Naive thymus-derived CD8-positive, alpha-beta T cell (primary cell): Measurements from ENCODE around the gene CACNA1A. TPM values are rescaled to one million over a fixed set of nuclear protein-coding genes. Genes with fewer than 3 reads are reported as not detected.
"Not testable (repeated sequence)": the region's sequence is repeated elsewhere in the genome, so short reads cannot be mapped to it uniquely, and the experiment has no call there.

Source experiments
- ATAC-seq, 2 donors: fragments of 150-1000 bp; cut with Tn5 transposase in 1 of 2; sonication (Bioruptor Pico), chemical (Tn5 transposase) in 1 of 2; 1 replicate in 1 of 2; 2 replicates in 1 of 2; pipeline ENCODE4 v1.10.0; 2021; ENCODE audit warnings: mild to moderate bottlenecking in 2 of 2, moderate library complexity in 2 of 2
- POLR2A ChIA-PET: fragments of 350-600 bp; sonication (Branson Sonifier 250); formaldehyde crosslinking; loops from one replicate; lab custom pipeline; 2021; ENCODE audit warnings: antibody characterized with exemption; lab: Charles Lee
- DNase-seq, 10 donors: peaks; one replicate each; pipeline versions ENCODE4 v3.0.0 to v3.0.0-alpha.2; 2020 to 2022
- H3K27ac Mint-ChIP-seq, 10 donors: one replicate each; pipeline ENCODE4 v1.8.0; 2020 to 2022; ENCODE audit warnings: mild to moderate bottlenecking in 10 of 10, mixed read lengths in 10 of 10, moderate library complexity in 4 of 10, inconsistent platforms in 1 of 10
- H3K27me3 Mint-ChIP-seq, 5 donors: one replicate each; pipeline ENCODE4 v1.8.0; 2021 to 2022; ENCODE audit warnings: mixed read lengths in 5 of 5
- H3K36me3 Mint-ChIP-seq, 3 donors: one replicate each; pipeline ENCODE4 v1.8.0; 2020 to 2022; ENCODE audit warnings: mixed read lengths in 3 of 3, mild to moderate bottlenecking in 2 of 3, inconsistent platforms in 1 of 3
- H3K4me1 Mint-ChIP-seq, 4 donors: one replicate each; pipeline ENCODE4 v1.8.0; 2021 to 2022; ENCODE audit warnings: mixed read lengths in 4 of 4
- H3K4me3 Mint-ChIP-seq, 10 donors: one replicate each; pipeline ENCODE4 v1.8.0; 2020 to 2022; ENCODE audit warnings: mild to moderate bottlenecking in 10 of 10, mixed read lengths in 10 of 10, moderate library complexity in 6 of 10, inconsistent platforms in 1 of 10
- H3K9me3 Mint-ChIP-seq, 9 donors: one replicate each; pipeline ENCODE4 v1.8.0; 2020 to 2022; ENCODE audit warnings: mixed read lengths in 9 of 9, mild to moderate bottlenecking in 3 of 9, inconsistent platforms in 1 of 9, moderate library complexity in 1 of 9
- polyA plus RNA-seq, 3 donors: library from polyadenylated mRNA; unstranded; fragments of 300-500 nt; fragmentation: Illumina TruSeq; gene quantifications; one replicate each; pipeline ENCODE4 v1.2.3, GENCODE V29; 2021
- total RNA-seq, 8 experiments: library from RNA in 2 of 8; stranded (reverse) in 2 of 8; gene quantifications; one replicate each; pipeline ENCODE4 v1.2.3 and lab custom pipeline; 2021 to 2026

The CACNA1A gene
- total and polyA plus RNA-seq, 5 experiments from 2014 or later = 0.09 to 0.60 (median 0.36) TPM

DNA sequence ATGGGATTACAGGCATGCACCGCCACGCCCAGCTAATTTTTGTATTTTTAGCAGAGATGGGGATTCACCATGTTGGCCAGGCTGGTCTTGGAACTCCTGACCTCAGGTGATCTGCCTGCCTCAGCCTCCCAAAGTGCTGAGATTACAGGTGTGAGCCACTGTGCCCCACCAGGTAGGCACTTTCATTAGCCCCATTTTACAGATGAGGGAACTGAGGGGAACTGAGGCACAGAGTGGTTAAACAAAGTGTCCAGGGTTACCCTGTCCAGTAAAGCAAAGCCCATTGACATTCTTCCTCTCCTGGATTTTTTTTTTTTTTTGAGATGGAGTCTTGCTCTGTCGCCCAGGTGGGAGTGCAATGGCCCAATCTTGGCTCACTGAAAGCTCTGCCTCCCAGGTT lies 340.1 kb downstream of the CACNA1A start:
- not testable (repeated sequence) for H3K36me3 Mint-ChIP-seq, H3K9me3 Mint-ChIP-seq, H3K27me3 Mint-ChIP-seq, ATAC-seq, DNase-seq
- POLR2A ChIA-PET = interaction anchor here (0.6 to 24.2 kb wide), 6 partner anchors 13 to 427 kb away, joined by 3 to 918 read pairs (median 6); partner anchors contain the start of genes IER2 and STX10
- Mint-ChIP-seq H3K4me1 (peaks cover 27 to 95% (median 82%) of the 10 kb centered on the region in 4 donors), H3K4me3 (peak overlapping the region in 2 of 10 donors; percentile 63 to 78), H3K27ac (peak overlapping the region; percentile 76 to 99 (median 98))

DNA sequence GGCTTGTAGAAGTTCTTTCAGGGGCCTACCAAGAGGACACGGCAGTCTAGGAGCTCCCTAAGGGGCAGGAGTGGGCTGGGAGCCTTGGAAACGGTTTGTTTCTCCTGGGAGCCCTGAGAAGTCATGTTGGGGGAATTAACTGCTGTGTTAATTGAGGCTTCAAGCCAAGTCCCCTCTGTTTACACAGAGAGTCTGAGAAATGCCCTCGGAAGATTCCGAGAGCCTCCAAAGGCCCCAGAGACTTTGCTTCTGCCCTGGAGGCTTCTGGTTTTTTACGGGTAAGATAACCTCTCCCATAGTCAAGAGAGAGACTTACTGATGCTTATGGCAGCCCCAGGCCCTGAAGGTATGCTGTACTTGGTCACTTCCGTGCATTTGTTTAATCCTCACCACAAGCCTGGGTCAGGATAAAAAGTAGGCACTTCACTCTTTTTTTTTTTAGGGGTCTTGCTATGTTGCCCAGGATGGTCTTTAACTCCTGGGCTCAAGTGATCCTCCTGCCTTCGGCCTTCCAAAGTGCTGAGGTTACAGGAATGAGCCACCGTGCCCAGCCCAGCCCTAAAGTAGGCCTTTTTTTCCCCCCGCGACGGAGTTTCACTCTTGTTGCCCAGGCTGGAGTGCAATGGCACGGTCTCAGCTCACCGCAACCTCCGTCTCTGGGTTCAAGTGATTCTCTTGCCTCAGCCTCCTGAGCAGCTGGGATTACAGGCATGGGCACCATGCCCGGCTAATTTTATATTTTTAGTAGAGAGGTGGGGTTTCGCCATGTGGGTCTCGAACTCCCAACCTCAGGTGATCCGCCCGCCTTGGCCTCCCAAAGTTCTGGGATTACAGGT lies 340.9 kb downstream of the CACNA1A start:
- POLR2A ChIA-PET = interaction anchor here (0.6 to 24.2 kb wide), 6 partner anchors 12 to 426 kb away, joined by 3 to 918 read pairs (median 4); partner anchors contain the start of genes IER2, NACC1 and STX10
- H3K4me1 Mint-ChIP-seq = peaks cover 24 to 94% (median 78%) of the 10 kb centered on the region in 4 donors
- H3K27ac Mint-ChIP-seq = peak overlapping the region; percentile 76 to 99 (median 98)
- peak overlapping the region in 9 of 10 donors; percentile 11 to 91 (median 86) for H3K4me3 Mint-ChIP-seq
- H3K27me3 Mint-ChIP-seq = no peaks in the 10 kb centered on the region
- DNase-seq (no peak), ATAC-seq (no peak)
- no peaks in the 10 kb centered on the region for H3K9me3 Mint-ChIP-seq
- no peaks in the 10 kb centered on the region for H3K36me3 Mint-ChIP-seq

DNA sequence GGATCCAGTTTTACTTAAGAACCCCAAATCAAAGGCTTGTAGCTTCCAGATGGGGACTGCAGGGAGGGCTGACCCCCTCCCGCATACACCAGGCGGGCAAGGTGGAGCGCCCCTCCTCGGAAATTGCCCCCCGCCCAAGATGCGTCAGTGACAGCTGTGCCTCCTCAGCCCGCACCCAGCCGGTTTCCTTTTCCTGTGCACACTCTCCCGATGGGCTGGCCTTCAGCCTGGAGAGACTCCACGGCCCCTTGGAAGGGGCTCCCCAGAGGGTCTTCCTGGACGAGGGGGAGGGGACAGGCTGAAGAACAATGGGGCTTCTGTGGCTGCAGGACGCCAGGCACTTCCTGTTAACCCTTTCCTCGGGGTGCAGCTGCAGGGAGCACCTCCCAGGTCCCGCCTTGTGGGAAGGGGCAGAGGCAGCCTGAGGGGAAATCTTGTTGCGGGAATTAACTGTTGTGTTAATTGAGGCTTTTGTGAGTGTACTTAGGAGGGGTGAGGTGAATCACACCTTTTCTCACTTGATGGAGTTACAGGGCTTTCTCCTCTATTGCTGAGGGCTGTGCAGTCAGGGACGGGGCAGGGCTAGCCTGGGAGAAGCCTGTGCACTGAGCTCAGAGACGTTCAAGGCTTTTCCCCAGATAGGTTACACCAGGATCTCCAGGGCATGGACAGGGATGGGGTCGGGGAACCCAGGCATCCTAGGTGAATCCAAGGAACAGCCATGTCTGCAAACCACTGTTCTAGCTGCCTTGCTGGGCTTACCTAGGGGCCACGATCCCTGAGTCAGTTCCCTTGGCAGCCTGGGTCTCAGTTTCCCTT lies 341.7 kb downstream of the CACNA1A start:
- Mint-ChIP-seq H3K27me3 (no peaks in the 10 kb centered on the region), H3K9me3 (no peaks in the 10 kb centered on the region), H3K4me1 (peaks cover 18 to 93% (median 78%) of the 10 kb centered on the region in 4 donors), H3K4me3 (peak overlapping the region; percentile 51 to 93 (median 87)), H3K36me3 (no peaks in the 10 kb centered on the region), H3K27ac (peak overlapping the region; percentile 76 to 99 (median 98))
- ATAC-seq = no peak
- DNase-seq = peak in 6 of 10 donors; percentile 34 to 51 (median 38)
- POLR2A ChIA-PET = interaction anchor here (0.6 to 24.2 kb wide), 7 partner anchors 8 to 72 kb away, joined by 3 to 918 read pairs (median 6); partner anchors contain the start of genes IER2, NACC1 and STX10

DNA sequence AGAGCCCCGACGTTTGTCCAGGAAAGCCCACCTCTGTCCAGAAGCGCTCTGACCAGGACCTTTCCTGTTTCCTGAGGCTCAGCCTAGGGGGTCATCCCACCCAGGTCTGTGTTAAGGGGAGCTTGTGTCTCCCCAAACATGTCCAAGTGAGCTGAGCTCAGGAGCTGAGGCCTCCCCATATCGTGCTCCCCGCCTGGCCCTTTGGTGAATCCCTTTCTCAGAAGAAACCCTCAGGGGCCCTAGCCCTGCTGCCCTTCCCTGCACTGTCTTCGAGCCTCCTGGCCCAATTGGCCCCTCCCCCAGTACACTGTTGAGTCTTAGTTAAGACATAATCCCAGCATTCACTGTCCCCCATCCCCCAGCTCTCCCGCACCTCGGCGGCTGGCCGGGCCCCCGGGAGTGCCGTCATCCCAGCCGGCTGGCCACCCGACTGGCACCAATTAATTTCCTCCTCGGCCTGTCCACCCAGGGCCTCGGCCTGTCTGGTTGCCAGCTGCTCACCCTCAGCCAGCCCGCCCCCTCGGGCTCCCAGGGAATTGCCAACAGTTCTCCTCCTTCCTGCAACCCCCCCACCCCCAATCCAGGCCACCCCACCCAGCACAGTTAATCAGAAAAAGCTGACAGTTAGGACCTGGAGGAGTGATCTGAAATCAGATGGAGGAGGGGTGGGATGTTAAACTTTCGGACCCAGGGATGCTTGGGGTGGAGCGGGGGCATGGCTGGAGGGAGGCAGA lies 342.5 kb downstream of the CACNA1A start:
- DNase-seq (peak in 4 of 10 donors; percentile 33 to 46 (median 40)), ATAC-seq (peak; percentile 6 to 11)
- POLR2A ChIA-PET = interaction anchor here (0.5 to 24.2 kb wide), 9 partner anchors 9 to 1058 kb away, joined by 3 to 918 read pairs (median 5); partner anchors contain the start of genes IER2 and STX10

DNA sequence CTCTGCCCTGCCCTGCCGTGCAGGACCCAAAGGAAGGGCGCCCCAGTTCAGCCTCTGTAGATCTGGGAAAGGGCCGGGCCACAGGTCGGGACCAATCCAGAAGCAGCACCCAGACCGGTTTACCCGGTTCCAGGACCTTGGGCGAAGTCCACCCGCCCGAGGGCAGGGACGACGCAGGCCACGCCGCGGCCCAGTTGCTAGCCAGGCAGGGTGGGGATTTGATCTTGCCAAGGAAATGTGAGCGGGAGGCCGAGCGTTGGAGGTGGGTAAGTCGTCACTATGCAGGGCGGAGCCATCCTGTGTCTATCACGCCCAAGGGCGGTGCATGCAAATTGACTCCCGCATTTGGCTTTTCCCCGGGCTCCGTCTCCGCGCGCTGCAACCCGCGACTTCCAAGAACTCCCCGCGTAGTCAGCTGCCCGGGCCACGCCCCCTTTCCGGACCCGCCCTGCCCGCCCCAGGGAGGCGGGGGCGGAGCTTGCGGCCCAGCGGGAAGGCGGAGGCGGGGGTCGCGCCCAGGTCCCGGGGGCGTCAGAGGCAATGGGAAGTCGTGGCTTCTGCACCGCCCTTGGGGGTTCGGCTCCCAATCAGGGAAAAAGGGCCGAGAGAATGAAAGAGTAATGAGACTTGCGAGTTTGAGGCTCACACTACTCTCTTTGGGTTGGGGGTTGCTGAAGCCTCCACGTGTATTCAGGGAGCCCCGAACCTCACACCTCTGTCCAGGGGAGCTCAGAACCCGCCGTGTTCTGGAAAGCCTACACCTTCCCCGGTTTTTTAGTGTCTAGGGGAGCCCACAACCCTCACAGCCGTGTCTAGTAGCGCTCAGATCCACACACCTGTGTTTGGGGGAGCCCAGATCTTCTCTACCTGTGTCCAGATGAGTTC lies 343.3 kb downstream of the CACNA1A start:
- Mint-ChIP-seq H3K27ac (peak overlapping the region; percentile 76 to 99 (median 98)), H3K27me3 (no peaks in the 10 kb centered on the region)

More for the DNA sequence above, 342.5 kb downstream of the CACNA1A start:
- H3K4me3 Mint-ChIP-seq = peak overlapping the region; percentile 78 to 93 (median 88)
- H3K4me1 Mint-ChIP-seq = peaks cover 16 to 91% (median 73%) of the 10 kb centered on the region in 4 donors
- H3K9me3 Mint-ChIP-seq = no peaks in the 10 kb centered on the region
- no peaks in the 10 kb centered on the region for H3K27me3 Mint-ChIP-seq
- H3K36me3 Mint-ChIP-seq = no peaks in the 10 kb centered on the region
- H3K27ac Mint-ChIP-seq = peak overlapping the region; percentile 76 to 99 (median 98)

DNA sequence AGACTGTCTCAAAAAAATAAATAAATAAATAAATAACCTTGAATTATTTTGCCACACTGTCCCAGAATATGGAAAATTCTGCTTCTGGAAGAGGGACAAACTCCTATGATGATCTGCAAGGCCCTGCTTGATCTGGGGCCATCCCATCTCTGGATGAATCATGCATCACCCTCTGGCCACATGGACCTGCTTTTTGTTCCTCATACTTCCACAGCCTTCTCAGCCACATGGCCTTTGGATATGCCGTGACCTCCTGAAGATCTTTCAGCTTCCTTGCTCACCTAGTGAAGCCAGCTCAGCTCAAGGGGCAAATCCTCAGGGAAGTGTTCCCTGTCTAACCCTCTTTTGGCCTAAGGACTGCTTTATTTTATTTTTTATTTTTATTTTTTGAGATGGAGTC lies 345.7 kb downstream of the CACNA1A start:
- Mint-ChIP-seq H3K36me3 (no peaks in the 10 kb centered on the region), H3K4me1 (peaks cover 32 to 91% (median 75%) of the 10 kb centered on the region in 4 donors), H3K9me3 (no peaks in the 10 kb centered on the region), H3K27me3 (no peaks in the 10 kb centered on the region), H3K4me3 (peak overlapping the region in 7 of 10 donors; percentile 10 to 76 (median 54)), H3K27ac (peak overlapping the region in 9 of 10 donors; percentile 56 to 99 (median 86))
- POLR2A ChIA-PET = interaction anchor here (0.7 to 24.2 kb wide), 5 partner anchors 7 to 56 kb away, joined by 3 to 918 read pairs (median 8); partner anchors contain the start of genes IER2 and STX10
- ATAC-seq = no peak
- DNase-seq = no peak

More for the DNA sequence above, 343.3 kb downstream of the CACNA1A start:
- no peaks in the 10 kb centered on the region for H3K9me3 Mint-ChIP-seq
- peaks cover 21 to 91% (median 73%) of the 10 kb centered on the region in 4 donors for H3K4me1 Mint-ChIP-seq
- peak overlapping the region; percentile 78 to 93 (median 88) for H3K4me3 Mint-ChIP-seq
- H3K36me3 Mint-ChIP-seq = no peaks in the 10 kb centered on the region
- POLR2A ChIA-PET = interaction anchor here (0.5 to 24.2 kb wide), 12 partner anchors 7 to 63 kb away, joined by 3 to 918 read pairs (median 6); partner anchors contain the start of genes IER2 and STX10
- ATAC-seq (peak; percentile 50 to 56), DNase-seq (peak; percentile 60 to 87 (median 72))

DNA sequence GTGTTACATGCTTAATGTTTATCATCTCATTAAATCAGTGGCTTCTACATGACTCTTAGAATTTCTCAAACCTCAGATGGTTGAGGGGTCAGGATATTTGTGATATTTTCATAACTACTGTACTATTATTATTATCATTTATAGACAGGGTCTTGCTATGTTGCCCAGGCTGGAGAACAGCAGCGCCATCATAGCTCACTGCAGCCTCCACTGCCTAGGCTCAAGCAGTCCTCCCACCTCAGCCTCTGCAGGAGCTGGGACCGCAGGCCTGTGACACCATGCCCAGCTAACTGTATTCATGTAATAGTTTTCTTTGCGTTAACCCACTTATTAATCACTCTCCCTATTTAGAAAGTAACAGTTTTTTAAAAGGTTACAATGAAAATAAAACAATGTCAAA lies 346.6 kb downstream of the CACNA1A start:
- Mint-ChIP-seq H3K4me1 (peaks cover 33 to 86% (median 66%) of the 10 kb centered on the region in 4 donors), H3K27me3 (no peaks in the 10 kb centered on the region), H3K4me3 (peak overlapping the region in 8 of 10 donors; percentile 28 to 76 (median 56)), H3K9me3 (no peaks in the 10 kb centered on the region), H3K27ac (peak overlapping the region in 9 of 10 donors; percentile 4 to 99 (median 84)), H3K36me3 (peaks cover 2 to 5% (median 3%) of the 10 kb centered on the region in 3 donors)
- DNase-seq (no peak), ATAC-seq (no peak)
- POLR2A ChIA-PET = interaction anchor here (13.4 kb wide), 1 partner anchor 13 kb away, joined by 918 read pairs; no protein-coding TSS in a partner anchor
